ENCODE data around the gene SLC10A7. TPM values are rescaled to one million over a fixed set of nuclear protein-coding genes. Genes with fewer than 3 reads are reported as not detected.

Gene SLC10A7
- total and polyA plus RNA-seq, 10 of the 15 experiments (the other 5 are each of a cell fraction or from before 2014, with no cell fraction given): 4.6 to 23.7 (median 15.6) TPM

- TF ChIP-seq SKIL (IDR thresholded peaks at IDR 0.05; ENCODE audit: low read depth, poor library complexity, severe bottlenecking) (no peak), RELB (IDR thresholded peaks at IDR 0.05; ENCODE audit: low read depth) (no peak), RAD51 (IDR thresholded peaks at IDR 0.05) (no peak), ZNF24 (IDR thresholded peaks at IDR 0.05) (no peak), DPF2 (IDR thresholded peaks at IDR 0.05) (no peak), HDAC6 (IDR thresholded peaks at IDR 0.05; ENCODE audit: unreplicated experiment) (no peak), NR2C2 (IDR thresholded peaks at IDR 0.05; ENCODE audit: borderline replicate concordance, control insufficient read depth, insufficient read length, low read depth) (no peak), SMAD5 (IDR thresholded peaks at IDR 0.05; ENCODE audit: low read depth) (no peak), HDAC2 (IDR thresholded peaks at IDR 0.05) (no peak), ZNF384 (IDR thresholded peaks at IDR 0.05; ENCODE audit: borderline replicate concordance, low read depth, low read length) (no peak), WRNIP1 (IDR thresholded peaks at IDR 0.05; ENCODE audit: borderline replicate concordance, low read depth, low read length) (no peak), YBX1 (IDR thresholded peaks at IDR 0.05) (no peak), HDGF (IDR thresholded peaks at IDR 0.05) (no peak), IKZF2 (IDR thresholded peaks at IDR 0.05) (0 out of 4 replicates have a peak, but pooled peaks of 1 of the 2 experiments have one; percentile 12), SRF (IDR thresholded peaks at IDR 0.05; ENCODE audit: low read depth in 2 of 2, low read length in 2 of 2) (no peak)
- TF ChIP-seq, protein P1, sequence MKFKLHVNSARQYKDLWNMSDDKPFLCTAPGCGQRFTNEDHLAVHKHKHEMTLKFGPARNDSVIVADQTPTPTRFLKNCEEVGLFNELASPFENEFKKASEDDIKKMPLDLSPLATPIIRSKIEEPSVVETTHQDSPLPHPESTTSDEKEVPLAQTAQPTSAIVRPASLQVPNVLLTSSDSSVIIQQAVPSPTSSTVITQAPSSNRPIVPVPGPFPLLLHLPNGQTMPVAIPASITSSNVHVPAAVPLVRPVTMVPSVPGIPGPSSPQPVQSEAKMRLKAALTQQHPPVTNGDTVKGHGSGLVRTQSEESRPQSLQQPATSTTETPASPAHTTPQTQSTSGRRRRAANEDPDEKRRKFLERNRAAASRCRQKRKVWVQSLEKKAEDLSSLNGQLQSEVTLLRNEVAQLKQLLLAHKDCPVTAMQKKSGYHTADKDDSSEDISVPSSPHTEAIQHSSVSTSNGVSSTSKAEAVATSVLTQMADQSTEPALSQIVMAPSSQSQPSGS (IDR thresholded peaks at IDR 0.05; ENCODE audit: low read length): peak; percentile 21; the same call in 1 of the 2 replicates
- TF ChIP-seq, protein P2, sequence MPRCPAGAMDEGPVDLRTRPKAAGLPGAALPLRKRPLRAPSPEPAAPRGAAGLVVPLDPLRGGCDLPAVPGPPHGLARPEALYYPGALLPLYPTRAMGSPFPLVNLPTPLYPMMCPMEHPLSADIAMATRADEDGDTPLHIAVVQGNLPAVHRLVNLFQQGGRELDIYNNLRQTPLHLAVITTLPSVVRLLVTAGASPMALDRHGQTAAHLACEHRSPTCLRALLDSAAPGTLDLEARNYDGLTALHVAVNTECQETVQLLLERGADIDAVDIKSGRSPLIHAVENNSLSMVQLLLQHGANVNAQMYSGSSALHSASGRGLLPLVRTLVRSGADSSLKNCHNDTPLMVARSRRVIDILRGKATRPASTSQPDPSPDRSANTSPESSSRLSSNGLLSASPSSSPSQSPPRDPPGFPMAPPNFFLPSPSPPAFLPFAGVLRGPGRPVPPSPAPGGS (IDR thresholded peaks at IDR 0.05; ENCODE audit: borderline replicate concordance, insufficient read depth, low read depth, low read length, poor library complexity, severe bottlenecking): no peak
- TF ChIP-seq, protein P3, sequence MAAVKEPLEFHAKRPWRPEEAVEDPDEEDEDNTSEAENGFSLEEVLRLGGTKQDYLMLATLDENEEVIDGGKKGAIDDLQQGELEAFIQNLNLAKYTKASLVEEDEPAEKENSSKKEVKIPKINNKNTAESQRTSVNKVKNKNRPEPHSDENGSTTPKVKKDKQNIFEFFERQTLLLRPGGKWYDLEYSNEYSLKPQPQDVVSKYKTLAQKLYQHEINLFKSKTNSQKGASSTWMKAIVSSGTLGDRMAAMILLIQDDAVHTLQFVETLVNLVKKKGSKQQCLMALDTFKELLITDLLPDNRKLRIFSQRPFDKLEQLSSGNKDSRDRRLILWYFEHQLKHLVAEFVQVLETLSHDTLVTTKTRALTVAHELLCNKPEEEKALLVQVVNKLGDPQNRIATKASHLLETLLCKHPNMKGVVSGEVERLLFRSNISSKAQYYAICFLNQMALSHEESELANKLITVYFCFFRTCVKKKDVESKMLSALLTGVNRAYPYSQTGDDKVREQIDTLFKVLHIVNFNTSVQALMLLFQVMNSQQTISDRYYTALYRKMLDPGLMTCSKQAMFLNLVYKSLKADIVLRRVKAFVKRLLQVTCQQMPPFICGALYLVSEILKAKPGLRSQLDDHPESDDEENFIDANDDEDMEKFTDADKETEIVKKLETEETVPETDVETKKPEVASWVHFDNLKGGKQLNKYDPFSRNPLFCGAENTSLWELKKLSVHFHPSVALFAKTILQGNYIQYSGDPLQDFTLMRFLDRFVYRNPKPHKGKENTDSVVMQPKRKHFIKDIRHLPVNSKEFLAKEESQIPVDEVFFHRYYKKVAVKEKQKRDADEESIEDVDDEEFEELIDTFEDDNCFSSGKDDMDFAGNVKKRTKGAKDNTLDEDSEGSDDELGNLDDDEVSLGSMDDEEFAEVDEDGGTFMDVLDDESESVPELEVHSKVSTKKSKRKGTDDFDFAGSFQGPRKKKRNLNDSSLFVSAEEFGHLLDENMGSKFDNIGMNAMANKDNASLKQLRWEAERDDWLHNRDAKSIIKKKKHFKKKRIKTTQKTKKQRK (IDR thresholded peaks at IDR 0.05; ENCODE audit: low read depth, low read length): no peak
- TF ChIP-seq, protein P4, sequence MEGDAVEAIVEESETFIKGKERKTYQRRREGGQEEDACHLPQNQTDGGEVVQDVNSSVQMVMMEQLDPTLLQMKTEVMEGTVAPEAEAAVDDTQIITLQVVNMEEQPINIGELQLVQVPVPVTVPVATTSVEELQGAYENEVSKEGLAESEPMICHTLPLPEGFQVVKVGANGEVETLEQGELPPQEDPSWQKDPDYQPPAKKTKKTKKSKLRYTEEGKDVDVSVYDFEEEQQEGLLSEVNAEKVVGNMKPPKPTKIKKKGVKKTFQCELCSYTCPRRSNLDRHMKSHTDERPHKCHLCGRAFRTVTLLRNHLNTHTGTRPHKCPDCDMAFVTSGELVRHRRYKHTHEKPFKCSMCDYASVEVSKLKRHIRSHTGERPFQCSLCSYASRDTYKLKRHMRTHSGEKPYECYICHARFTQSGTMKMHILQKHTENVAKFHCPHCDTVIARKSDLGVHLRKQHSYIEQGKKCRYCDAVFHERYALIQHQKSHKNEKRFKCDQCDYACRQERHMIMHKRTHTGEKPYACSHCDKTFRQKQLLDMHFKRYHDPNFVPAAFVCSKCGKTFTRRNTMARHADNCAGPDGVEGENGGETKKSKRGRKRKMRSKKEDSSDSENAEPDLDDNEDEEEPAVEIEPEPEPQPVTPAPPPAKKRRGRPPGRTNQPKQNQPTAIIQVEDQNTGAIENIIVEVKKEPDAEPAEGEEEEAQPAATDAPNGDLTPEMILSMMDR (IDR thresholded peaks at IDR 0.05 in 2 of 3, conservative IDR thresholded peaks at IDR 0.05 in 1 of 3; ENCODE audit: control insufficient read depth in 2 of 3, extremely low read depth in 1 of 3, insufficient read depth in 1 of 3, low read depth in 3 of 3, low read length in 3 of 3): no peak
These were observed 71.2 kb downstream of the SLC10A7 start (continued) for GRCh38 chr4:146450524-146450923.
